WTC11 (cell line): ENCODE data around the gene KRT9.

Experiments
- ATF1 ChIP-seq: sonication (generic); formaldehyde crosslinking; IDR thresholded peaks from 2 replicates; pipeline ENCODE4 v1.8.1; 2023; ENCODE audit warnings: mild to moderate bottlenecking, moderate library complexity, missing genetic modification reagents
- ESRRA ChIP-seq: sonication (generic); formaldehyde crosslinking; IDR thresholded peaks from 2 replicates; pipeline ENCODE4 v1.8.1; 2022; ENCODE audit warnings: mild to moderate bottlenecking, missing genetic modification reagents, borderline replicate concordance
- MYBL2 ChIP-seq: sonication (generic); formaldehyde crosslinking; IDR thresholded peaks from 2 replicates; pipeline ENCODE4 v1.8.1; 2023; ENCODE audit warnings: mild to moderate bottlenecking, moderate library complexity, missing genetic modification reagents
- TCF7 ChIP-seq: sonication (generic); formaldehyde crosslinking; IDR thresholded peaks from 2 replicates; pipeline ENCODE4 v1.8.0; 2022; ENCODE audit warnings: mild to moderate bottlenecking, low read depth, missing genetic modification reagents, moderate library complexity
- TEAD1 ChIP-seq: sonication (generic); formaldehyde crosslinking; IDR thresholded peaks from 2 replicates; pipeline ENCODE4 v1.8.0; 2022; ENCODE audit warnings: mild to moderate bottlenecking, missing genetic modification reagents
- USF2 ChIP-seq: sonication (generic); formaldehyde crosslinking; IDR thresholded peaks from 2 replicates; pipeline ENCODE4 v1.8.1; 2023; ENCODE audit warnings: mild to moderate bottlenecking, missing genetic modification reagents, moderate library complexity
- ZNF121 ChIP-seq: sonication (generic); formaldehyde crosslinking; IDR thresholded peaks from 2 replicates; pipeline ENCODE4 v1.8.0; 2023; ENCODE audit warnings: missing genetic modification reagents
- ZNF219 ChIP-seq: sonication (generic); formaldehyde crosslinking; IDR thresholded peaks from 2 replicates; pipeline ENCODE4 v1.8.0; 2023; ENCODE audit warnings: missing genetic modification reagents, mild to moderate bottlenecking, borderline replicate concordance
- TF ChIP-seq, protein P1 (sequence below): sonication (generic); formaldehyde crosslinking; IDR thresholded peaks from 2 replicates; pipeline ENCODE4 v1.8.0; 2022; ENCODE audit warnings: mild to moderate bottlenecking, missing genetic modification reagents
- TF ChIP-seq, protein P2 (sequence below): fragments of 200-600 bp; IDR thresholded peaks from 2 replicates; pipeline ENCODE4 v1.8.0; 2022; ENCODE audit warnings: antibody characterized with exemption
- TF ChIP-seq, protein P3 (sequence below): sonication (generic); formaldehyde crosslinking; IDR thresholded peaks from 2 replicates; pipeline ENCODE4 v1.8.1; 2022; ENCODE audit warnings: missing genetic modification reagents, borderline replicate concordance

DNA sequence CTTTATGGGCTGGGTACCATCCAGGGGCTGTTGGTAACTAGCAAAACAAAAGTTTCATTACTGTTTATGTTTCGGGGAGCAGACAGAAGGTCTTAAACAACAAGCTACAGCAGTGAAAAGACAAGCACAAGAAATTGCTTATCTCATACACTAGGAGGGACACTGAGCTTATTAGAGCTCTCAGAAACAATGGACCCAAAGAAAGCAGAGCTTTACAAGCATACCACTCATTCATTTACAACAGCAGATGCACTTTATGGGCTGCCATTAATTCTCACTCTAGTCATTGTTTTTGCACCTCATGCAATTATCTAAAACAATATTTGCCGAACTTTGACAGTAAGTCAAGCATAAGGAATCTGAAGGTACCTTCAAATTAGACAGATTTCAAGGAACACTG, 30.7 kb upstream of the KRT9 start:
- TF ChIP-seq USF2 (CRISPR knock-in tag) (no peak), ATF1 (CRISPR knock-in tag) (no peak), ZNF121 (CRISPR knock-in tag) (no peak), TEAD1 (CRISPR knock-in tag) (no peak), MYBL2 (no peak), ESRRA (CRISPR knock-in tag) (no peak), ZNF219 (CRISPR knock-in tag) (no peak), TCF7 (CRISPR knock-in tag) (no peak)
- TF ChIP-seq, protein P1, sequence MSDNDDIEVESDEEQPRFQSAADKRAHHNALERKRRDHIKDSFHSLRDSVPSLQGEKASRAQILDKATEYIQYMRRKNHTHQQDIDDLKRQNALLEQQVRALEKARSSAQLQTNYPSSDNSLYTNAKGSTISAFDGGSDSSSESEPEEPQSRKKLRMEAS (CRISPR knock-in tag), result no peak
- TF ChIP-seq, protein P2, sequence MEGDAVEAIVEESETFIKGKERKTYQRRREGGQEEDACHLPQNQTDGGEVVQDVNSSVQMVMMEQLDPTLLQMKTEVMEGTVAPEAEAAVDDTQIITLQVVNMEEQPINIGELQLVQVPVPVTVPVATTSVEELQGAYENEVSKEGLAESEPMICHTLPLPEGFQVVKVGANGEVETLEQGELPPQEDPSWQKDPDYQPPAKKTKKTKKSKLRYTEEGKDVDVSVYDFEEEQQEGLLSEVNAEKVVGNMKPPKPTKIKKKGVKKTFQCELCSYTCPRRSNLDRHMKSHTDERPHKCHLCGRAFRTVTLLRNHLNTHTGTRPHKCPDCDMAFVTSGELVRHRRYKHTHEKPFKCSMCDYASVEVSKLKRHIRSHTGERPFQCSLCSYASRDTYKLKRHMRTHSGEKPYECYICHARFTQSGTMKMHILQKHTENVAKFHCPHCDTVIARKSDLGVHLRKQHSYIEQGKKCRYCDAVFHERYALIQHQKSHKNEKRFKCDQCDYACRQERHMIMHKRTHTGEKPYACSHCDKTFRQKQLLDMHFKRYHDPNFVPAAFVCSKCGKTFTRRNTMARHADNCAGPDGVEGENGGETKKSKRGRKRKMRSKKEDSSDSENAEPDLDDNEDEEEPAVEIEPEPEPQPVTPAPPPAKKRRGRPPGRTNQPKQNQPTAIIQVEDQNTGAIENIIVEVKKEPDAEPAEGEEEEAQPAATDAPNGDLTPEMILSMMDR, result no peak
- TF ChIP-seq, protein P3, sequence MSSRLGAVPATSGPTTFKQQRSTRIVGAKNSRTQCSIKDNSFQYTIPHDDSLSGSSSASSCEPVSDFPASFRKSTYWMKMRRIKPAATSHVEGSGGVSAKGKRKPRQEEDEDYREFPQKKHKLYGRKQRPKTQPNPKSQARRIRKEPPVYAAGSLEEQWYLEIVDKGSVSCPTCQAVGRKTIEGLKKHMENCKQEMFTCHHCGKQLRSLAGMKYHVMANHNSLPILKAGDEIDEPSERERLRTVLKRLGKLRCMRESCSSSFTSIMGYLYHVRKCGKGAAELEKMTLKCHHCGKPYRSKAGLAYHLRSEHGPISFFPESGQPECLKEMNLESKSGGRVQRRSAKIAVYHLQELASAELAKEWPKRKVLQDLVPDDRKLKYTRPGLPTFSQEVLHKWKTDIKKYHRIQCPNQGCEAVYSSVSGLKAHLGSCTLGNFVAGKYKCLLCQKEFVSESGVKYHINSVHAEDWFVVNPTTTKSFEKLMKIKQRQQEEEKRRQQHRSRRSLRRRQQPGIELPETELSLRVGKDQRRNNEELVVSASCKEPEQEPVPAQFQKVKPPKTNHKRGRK, result no peak
